HG03045 (cell line): ENCODE results near the gene MDM1.

ENCODE experiments used
- ATAC-seq: cut with Tn5 transposase; IDR thresholded peaks from one replicate; pipeline ENCODE4 v1.9.1; 2021; ENCODE audit warnings: mild to moderate bottlenecking, moderate library complexity; ENCODE audit not compliant: unreplicated experiment

MDM1 gene

DNA sequence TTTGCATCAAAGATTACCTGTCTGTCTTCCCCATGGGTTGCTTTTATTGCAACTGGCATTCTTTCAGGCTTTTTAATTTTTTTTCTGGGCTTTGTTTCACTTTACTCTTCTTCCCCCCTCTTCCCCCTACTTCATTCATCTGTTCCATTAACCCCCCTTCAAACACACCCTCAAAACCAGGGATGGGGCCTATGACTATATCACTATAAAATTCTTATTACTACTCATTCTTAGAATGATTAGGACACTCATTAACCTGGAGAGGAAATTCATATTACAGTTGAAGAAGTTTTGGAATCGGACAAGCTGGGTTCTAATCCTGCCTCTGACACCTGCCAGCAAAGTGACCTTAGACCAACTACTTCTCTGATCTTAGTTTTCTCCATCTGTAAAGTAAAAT lies 24.8 kb upstream of the MDM1 start:
- no peak for ATAC-seq

- ATAC-seq, result no peak
Observed at GRCh38 chr12:68356060-68356695, 24.0 kb upstream of the MDM1 start.

DNA sequence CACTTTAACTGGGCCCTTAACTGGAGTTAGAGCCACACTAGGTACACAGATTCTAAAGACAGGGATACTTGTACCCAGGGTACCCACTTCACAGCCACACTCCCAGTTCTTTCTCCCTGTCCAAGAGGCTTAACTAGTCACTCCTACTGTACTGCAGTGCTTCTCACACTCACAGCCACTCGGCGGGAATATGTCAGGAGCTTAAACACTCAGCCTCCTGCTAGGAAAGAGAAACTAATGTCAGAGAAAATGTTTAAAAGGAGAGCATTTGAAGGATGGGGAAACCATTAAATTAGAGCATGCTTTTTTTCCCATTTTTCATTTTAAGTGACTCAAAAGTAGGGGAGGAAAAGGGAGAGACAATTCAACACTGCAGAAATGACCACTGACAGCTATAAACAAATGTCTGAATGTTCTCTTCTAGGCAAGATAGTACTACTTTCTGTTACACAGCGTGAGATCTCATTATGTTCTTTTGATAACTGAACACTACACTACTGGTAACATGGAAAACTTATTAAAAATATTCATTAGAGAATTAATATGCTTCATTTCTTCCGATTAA lies 22.9 kb upstream of the MDM1 start:
- no peak for ATAC-seq

DNA sequence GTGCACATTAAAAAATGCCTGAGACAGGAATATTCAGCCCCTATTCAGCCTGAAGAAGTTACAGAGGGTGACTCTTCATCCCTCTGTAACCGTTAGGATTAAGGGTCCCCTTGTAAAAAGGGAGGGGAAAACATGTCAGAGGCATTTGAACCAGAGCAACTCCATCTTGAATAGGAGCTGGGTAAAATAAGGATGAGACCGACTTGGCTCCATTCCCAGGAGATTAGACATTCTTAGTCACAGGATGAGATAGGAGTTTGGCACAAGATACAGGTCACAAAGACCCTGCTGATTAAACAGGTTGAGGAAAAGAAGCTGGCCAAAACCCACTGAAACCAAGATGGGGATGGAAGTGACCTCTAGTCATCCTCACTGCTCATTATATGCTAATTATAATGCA lies 19.9 kb upstream of the MDM1 start:
- no peak for ATAC-seq

DNA sequence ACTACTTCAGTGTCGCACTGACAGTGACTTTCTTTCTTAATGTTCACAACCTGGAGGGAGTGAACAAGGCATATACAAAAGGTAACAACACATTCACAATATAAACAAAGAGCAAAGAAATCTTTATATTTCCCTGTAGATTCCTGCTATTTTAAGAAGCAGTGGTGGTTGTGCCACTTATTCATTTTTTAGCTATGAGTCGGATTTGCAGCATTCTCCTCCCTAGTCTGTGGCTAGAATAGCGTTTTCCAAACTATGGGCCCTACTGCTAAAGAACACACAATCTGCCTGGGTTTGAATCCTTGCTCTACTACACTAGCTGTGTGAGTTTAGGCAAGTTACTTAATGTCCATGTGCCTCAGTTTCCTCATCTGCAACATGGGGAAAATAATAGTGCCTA lies 18.6 kb upstream of the MDM1 start:
- no peak for ATAC-seq

GRCh38 chr12:68349921-68350606 lies 17.9 kb upstream of the MDM1 start:
- ATAC-seq, result no peak

- ATAC-seq, result no peak
Observed at GRCh38 chr12:68349220-68349621, 17.1 kb upstream of the MDM1 start.

DNA sequence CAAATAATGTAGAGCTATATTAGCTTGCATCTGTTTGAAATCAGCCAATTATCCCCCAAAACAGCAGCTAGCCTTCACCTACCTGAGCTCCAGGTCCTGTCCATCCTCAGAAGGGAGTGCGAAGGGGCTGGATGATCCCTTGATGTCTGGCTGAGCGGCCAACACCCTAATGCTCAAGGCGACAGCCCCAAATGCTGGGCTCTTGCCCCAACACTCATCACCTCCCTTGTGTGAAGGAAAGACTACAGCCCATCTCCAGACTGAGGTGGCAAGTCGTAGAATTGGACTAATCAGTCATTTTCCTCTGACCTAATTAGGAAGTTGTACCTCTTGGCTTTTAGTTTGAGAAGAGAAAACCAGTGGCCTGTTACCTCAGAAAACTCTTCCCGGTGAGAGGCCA lies 16.3 kb upstream of the MDM1 start:
- ATAC-seq, result no peak

DNA sequence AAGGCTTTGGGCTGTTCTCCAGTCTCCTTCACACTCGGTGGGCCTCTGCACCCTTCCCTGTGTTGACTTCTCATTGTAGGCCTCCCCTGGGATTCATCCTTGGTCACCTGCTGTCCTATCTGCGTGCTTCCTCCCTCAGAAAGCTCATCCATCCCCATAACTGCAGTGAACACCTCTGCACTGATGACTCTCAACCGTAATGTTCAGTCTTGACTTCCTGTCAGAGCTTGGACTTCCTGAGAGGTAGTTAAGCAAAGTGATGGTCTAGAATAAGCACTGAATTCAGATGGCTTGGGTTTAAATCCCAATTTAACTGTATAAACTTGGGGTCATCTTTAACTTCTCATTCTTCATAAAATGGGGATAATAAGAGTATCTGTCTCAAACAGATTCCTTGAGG lies 13.6 kb upstream of the MDM1 start:
- ATAC-seq, result no peak

- no peak for ATAC-seq
Observed at GRCh38 chr12:68344126-68344525, 12.0 kb upstream of the MDM1 start.

DNA sequence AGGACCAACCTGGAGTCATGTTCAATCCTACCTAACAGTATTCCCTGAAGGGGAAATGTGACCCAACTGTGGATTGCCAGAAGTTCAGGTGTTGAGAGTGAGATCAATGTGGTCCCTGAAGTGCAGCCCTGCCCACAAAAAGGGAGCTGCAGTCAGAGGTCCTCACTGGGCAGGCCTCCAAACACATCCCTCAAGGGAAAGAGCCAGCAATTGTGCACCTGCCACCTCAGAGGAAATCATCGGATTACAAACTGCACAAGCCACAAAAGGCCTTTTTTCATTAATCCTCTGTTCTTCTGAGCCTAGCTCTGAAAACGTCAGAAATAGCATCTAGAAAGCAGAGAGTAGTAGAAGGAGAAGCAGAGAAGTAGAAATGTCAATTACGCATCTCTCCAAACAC lies 10.8 kb upstream of the MDM1 start:
- no peak for ATAC-seq

DNA sequence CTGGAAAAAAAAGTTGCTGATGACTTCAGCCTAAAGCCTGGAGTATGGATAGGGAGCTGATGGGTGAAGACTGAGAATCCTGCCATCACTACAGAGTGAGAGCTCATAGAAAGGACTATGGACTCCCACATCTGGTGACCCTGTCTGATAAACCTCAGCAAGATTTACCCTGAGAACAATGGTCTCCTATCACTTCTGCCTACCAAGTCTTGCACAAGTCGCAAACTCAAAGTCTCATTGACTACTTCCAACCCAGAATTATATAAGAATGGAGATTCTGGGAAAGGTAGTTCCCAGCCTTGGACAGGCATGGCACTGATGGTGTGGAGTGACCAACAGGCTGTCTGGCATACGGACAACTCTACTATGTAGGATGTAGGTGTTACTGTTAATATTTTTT lies 9.7 kb upstream of the MDM1 start:
- no peak for ATAC-seq

- no peak for ATAC-seq
Observed at GRCh38 chr12:68340404-68341270, 8.5 kb upstream of the MDM1 start.

- no peak for ATAC-seq
Observed at GRCh38 chr12:68336889-68337303, 4.7 kb upstream of the MDM1 start.

DNA sequence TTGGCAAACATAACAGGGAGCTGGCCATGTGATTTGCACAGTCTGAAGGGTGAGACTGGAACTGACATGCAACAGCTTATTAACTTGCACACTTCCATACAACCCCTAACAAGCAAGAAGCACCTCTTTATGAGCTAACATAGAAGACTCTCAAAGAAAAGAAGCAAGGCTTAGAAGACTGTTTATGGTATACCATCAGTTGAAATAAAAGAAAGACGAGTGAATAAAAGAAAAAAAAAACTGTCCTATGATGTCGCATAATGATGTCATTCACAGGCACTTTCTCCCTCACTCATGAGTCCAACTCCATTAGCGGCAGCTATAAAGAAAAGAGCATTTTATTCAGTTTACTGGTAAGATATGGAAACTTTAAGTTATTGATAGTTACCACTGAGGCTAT lies 3.3 kb upstream of the MDM1 start:
- ATAC-seq, result no peak

DNA sequence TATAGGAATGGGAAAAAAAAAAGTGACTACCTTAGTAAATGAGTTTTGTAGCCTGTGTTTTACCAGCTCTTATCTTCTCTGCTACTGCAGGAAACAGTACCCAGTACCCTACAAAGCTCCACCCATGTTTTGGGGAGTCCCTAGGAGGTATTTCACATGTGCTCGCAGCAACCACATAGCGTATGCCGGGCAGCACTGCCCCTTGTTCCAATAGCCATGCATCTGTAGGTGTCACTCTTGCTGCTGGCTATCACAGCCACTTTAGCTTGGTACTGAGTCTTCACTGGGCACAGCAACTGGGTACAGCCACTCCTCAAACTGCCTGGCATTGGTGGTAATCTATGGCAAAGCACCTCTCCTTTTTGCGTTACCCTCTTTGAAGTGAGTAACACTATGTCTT lies 2.0 kb upstream of the MDM1 start:
- no peak for ATAC-seq

DNA sequence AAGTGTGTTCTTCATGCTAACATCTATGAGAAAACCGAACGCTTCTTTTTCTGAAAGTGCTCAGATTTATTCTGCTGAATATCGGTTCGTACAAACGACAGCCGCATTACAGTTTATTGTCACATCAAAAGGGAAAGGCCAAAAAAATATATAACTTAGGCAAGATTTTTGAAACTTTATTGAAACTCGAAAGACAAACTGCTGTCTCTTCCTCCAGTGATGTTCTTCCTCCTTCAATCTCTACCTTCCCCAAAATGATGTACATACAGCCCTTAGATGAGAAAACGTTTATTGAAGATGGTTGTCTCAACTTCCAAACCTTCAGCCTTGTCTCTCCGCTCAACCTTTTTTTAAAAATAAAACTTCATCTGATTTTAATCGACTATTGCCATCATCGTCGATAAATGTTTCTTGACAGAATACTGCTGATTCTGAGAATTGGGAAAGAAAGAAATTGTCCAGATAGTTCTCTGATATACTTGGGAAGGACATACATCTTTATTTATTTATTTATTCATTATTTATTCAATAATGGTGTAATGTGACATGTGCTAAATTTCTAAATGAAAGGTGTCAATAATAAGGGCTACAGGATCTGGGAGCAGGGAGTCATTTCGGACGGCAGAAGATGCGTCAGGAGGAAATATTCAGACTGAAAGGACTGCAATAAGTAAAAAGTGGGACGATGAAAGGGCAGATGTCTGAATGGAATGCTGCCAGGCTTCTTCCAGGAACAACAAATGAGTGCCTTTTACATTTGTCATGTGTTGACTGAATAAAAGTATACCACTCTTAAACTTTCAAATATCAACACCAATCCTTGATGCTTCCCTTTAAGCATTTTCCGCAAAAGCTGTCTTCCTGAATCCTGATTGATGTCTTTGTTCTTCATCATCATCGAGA lies 817 bp upstream of the MDM1 start:
- ATAC-seq, result no peak

DNA sequence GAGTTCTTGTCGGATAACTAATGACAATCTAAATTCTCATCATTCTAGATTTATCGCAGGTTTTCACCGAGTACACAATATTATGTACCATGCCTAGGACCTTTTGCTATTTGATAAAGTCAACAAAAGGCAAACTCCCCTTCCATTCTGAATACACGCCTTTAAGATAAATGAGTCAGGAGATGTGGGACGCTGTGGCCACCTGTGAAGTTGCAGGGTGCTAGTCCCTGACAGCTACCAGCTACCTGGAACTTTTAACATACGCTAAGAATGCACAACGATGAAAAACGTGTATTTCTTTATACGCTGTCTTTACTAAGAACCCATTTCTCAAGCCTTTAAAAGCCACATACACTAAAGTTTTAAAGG lies 678 bp downstream of the MDM1 start:
- no peak for ATAC-seq

GRCh38 chr12:68327896-68328295 lies 4.3 kb downstream of the MDM1 start:
- no peak for ATAC-seq

- no peak for ATAC-seq
Observed at GRCh38 chr12:68326716-68327115, 5.4 kb downstream of the MDM1 start.

GRCh38 chr12:68325966-68326365 lies 6.2 kb downstream of the MDM1 start:
- ATAC-seq, result no peak
